HUDEP-2 (cell line): ENCODE measurements around the gene SHROOM1.

Source experiments
- DNase-seq, 76 experiments: peaks; one replicate each; lab custom pipeline; 2025; ENCODE audit not compliant: unreplicated experiment in 76 of 76; lab: John Stamatoyannopoulos, UW

Gene SHROOM1

DNA sequence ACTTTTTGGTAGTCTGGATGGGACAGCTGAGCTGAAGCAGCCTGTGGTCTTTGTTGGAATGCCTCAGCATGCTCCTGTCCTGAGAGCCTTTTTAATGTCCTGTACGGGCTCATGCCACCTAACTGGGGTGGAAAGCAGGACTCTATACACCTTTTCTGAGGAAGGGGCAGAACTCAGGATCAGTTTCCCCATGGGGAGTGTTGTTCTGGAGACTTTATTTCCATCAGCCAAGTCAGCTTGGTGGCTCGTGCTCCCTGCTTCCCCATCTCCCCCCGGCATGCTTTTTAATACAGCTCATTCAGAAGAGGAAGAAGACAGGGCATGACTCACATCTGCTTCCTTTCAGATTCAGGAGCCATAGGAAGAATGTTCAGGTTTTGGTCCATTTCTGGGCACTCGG, 48.3 kb downstream of the SHROOM1 start:
- no peak for DNase-seq

DNA sequence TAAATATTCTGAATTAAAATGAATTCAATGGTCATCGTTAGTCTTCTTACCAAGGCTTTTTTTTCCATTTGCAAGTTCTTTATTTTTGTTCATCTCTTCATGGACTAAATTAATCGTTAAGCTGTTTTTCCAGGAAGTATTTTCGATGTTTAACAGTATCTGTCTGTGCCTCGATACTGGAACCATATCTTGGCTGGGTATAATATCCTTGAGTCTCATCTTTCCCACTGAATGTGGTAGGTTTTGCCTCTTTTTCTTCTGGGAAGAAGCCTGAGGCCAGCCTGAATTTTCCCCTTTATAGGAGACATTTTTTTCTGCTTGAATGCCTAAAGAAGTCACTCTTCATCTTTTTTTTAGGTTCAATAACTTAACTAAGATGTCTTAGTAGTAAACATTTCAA, 49.4 kb downstream of the SHROOM1 start:
- DNase-seq = no peak

DNA sequence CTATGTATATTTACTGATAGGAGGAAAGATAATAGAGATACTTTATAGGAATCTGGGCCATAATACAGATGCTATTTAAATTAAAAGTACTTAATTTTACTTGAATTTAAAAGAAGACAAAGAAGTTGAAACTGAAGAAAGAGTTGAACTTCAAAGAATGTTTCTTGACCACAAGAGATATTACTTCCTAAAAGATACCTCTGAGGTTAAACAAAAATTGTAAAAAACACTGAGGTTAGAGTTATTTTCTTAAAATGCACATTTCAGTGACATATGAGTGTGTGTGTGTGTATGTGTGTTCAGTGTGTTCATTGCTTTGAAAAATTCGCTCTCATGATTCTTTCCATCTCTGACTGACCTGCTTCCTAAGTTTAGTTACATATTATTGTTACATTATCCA, 49.9 kb downstream of the SHROOM1 start:
- DNase-seq = no peak

DNA sequence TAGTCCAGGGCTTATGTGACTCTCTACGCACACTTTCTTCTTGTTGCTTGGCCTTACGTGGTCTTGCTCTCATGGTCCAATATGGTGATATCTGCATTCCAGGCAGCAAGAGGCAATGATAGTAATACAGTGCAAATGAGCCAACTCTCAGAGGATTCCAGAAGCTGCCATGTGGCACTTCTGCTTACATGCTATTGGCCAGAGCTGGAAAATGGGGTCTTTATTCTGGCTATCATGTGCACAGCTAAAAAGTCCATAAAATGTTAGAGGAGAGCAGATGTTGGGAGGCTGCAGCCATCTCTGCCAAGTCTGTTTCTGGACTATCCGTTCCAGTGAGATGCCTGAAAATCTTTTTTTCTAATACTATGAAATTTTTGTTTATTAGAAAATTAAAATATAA, 50.5 kb downstream of the SHROOM1 start:
- no peak for DNase-seq

DNA sequence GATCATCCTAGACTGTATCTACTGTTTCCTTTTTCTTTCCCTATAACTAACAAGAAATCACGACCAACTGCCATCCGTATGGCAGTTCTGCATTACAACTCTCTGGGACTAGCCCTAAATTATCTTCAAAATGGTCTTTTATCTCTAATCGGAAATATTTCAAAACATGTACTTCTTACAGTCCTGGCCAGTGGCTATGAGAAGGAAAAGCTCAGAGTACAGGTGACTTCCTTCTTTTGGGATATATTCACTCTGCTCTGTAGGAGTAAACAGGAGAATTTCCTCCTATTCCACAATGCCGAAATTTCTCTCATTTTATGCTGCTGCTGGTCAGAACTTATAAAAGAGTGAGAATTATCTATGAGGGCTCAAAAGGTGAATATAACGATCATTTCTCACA, 51.6 kb downstream of the SHROOM1 start:
- no peak for DNase-seq

DNA sequence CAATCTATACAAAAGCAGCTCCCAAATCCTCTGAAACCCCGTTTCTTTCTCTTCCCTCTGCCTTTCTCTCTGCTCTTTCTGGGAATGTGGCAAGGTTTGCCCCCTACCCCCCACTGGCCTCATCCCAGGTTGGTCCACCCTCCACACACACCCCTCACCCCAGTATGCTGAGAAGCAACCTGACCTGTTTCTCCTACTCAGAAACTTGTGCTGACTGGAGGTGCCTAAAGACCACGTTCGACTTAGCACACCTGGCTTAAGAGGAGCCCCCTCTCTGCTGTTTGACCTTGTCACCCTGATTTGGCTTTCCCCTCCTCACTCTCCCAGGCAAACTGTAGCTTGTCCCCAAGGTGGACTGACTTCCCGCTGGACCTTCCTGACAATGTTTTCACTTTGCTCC, 52.3 kb downstream of the SHROOM1 start:
- no peak for DNase-seq

DNA sequence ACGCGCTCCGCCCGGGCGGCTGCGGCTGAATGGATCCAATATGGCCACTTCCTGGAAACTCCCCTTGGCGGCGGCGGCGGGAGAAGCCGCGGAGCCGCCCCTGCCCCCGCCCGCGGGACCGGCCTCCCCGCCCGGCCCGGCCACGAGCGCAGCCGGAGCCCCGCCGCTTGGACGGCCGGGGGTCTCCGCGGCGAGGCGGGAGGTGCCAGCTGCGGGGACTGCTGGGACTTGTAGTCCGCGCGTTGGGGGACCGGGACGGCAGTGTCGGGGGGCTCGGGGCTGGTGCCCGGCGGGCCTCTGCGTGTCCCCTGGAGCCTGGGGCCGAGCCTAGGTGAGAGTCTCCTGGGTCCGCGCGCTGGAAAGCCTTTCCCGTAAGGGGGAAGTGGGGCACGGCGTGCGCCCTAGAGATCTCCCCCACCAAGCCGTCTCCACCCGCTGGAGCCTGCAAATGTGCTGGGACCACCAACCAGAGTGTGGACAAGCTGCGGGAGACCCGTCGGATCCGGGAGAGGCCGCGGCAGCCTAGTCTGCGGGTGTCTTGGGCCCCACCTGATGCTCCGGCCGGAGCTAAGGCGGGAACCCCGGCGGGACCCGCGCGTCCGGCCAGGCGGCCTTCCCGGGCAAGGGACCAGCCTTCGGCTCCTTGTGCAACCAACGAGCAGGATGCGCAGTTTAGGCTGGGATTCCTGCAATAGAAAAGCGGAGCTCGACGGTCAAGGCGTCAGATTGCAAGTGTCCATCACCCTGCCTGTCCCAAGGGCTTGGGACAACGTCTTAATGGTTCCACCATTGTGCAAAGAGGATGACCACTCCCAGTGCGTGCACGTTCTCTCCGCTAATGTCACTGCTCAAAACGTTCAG, 53.0 kb downstream of the SHROOM1 start, which contains the start of gene SEPTIN8:
Gene SEPTIN8 (minus strand): TSS at position 31 of the 861 bp plus-strand sequence. CDS start 102 bp downstream, outside the sequence.
- DNase-seq = peak in 31 of 76 experiments; percentile 7 to 47 (median 26)

DNA sequence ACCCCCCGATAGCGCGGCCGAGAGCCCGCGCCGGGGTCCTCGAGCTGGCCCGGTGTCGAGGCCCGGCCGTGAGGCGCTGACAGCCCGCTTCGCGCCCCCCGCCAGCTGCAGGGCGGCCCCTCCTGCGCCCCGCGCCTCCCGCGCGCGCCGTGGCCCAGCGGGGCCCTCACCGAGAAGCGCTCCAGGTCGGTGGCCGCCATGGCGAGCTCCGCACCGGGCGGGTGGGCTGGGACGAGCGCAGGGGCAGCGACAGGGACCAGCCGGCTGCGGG, 53.6 kb downstream of the SHROOM1 start:
- DNase-seq = peak in 1 of 76 experiments; percentile 33

DNA sequence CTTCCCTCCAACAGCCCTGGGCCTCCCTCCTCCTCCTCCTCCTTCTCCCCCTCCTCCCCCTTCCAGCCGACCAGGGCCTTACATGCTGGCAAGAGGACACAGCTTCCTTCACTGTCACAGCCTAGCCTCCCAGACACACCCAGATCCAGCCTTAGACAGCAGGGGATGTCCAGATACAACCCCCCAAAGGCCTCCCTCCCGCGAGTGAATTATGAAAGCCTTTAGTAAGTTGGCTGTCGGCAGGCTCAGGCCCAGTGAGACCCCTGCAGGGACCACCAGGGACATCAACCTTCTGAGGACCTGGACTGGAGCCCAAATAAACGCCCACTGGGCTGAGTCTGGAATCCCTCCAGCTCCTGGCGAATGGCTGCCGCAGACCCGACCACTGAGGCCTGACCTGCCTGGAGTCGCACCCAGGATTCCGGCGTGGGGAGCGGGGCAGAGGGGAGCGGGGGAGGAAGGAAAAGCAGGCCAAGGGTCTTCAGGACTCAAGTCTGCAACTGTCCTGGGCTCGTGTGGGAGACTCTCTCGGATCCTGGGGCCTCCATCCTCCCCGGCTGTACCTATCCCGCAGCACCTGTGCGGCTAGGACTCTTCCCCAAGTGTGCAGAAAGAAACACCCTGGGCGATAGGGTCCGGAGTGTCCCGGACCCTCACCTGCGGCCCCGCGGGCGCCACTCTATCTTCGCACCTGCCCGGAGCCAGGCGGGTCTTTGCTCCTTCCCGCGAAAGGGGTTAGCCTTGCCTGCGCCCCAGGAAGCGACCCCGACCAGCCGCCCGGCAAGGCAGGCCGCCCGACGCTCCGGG, 54.1 kb downstream of the SHROOM1 start:
- DNase-seq = peak in 67 of 76 experiments; percentile 8 to 78 (median 49)

DNA sequence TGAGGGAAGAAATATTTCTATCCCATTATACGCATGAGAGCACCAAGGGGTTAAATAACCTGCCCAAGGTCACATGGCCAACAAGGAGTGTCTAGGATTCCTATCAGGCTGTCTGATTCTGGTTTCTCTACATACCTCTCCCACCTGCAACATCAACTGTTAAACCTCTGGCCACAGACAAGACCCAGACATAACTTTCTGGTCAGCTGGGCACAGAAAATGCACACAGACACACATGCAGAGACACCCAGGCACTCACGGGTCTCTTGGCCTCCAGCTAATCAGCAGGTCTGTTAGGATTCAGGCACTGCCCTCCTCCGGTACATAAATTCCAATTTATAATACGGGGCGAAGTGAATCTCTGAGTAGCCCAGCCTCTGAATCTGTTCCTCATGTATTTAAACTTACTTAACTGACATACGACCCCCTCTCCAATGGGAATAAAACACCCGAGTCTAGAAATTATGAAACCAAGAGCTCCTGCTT, 54.9 kb downstream of the SHROOM1 start:
- peak in 6 of 76 experiments; percentile 8 to 32 (median 11) for DNase-seq

DNA sequence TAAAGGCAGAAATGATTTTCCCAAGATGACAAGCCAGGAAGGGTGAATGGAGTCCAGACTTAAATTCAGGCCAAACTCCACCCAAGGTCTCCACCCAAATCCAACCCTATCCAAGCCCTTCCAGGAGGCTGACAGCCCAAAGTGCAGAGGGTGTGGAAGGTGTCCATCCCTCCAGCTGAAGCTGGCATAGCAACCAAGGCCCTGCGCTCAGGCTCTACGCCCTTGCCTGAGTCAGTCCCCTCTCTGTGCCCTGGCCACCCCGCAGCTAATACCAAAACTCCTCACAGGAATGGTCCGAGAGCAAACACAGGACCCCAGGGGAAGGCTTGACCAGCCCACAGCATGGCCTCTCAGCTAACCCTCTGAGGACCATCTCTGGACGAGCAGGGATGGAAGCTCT, 55.6 kb downstream of the SHROOM1 start:
- DNase-seq = peak in 1 of 76 experiments; percentile 15

DNA sequence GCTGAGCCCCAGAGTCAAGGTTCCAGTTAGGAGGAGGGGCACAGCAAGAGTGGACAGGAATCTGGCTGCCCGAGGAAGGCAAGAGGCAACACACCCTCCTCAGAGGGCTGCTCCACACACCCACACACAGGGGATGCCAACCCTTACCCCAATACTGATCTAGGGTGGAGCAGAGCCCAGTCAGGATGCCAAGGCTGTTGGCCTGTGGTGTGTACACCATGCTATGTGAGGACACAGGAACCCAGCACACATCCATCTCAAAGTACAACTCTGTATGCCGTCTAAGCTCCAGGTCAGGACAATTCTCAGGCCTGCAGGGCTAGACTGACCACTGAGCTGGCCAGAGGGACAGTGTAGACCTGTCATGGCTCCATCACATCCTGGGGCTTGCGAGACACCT, 56.0 kb downstream of the SHROOM1 start:
- peak in 52 of 76 experiments; percentile 14 to 76 (median 52) for DNase-seq

DNA sequence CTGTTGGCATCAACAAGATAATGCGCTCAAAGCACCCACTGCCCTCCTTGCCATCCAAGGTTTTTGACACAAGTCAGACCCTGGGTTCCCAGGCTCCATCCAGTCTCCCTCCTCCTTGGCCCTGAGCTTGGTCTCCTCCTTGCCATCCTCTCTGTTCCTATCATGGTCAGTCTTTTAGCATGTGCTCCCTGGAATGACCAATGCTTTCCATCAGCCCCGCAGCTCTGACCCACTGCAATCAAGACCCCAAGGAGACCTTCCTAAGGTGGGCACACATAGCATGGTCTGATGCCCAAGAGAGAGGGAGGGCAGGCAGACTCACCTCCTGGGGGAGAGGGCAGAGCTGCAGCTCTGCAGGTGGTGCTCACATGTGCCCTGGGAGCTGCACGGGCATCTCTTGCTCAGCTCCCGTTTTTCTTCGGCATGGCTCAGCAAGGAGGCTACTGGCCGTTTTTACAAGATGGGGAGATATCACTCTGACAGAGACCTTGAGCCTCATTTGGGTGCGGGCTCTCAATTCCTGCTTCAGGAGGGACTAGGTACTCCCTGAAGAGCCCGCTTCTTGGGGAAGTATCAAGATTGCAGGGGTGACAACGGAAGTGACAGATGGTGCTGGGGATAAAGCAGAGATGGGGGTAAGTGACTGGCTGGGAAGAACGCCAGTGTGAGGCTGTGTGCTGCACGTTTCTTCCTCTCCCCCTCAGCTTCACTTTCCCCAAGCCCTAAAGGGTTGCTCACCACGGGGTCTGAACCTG, 56.7 kb downstream of the SHROOM1 start:
- peak in 63 of 76 experiments; percentile 12 to 81 (median 55) for DNase-seq

DNA sequence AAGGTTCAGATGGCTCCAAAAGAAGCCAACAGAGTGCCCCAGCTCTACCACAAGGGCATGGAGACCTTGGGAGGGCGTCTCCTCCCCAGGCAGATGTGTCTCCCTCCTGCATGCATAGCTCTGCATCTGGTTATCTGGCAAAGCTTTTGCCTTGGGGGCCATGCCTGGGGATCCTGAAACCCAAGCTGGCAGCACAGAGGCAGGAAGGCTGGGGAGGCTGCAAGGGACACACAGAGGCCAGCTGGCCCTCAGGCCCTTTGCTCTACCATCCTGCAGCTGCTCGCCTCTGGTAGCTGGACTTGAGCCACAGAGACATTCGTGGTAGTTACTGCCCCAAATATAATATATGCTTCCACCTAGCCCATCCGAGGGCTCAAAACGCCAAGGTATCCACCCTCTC, 57.3 kb downstream of the SHROOM1 start:
- DNase-seq = peak in 19 of 76 experiments; percentile 3 to 38 (median 14)

DNA sequence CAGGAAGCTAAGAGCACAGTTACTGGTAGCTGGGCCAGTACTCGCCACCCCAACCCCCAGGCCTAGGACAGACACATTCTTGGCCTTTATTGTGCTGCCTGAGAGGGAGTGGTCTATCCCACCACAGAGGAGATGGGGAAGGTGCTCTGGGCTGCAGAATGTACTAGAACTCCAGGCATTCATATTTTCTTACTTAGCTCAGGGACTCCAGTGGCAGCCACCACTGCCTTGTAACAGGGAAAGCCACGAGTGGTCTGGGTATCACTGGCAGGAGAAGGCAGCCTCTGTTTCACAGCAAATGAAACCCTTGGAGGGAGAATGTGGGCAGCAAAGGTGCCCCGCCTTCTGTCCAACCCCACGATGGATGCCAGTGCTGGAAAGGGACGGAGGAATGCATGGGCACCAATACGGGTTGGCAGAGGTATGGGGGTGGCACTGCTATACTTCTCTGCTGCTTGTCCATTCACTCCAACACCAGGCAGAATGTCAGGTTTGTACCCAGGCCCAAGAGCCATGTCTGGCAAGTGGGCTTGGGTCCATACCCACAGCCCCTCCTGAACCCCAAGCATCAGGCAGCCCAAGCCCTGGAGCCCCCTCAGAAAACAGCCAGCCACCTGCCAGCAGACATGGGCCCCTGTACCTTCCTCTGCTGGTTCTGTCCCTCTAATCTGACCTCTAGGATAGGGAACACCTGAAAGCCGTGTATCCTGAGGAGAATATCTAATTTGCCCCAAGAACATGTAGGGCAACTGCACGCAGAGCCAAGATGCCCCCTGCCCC, 58.0 kb downstream of the SHROOM1 start:
- DNase-seq = no peak
